ENCODE data around the gene SLX4. TPM values are rescaled to one million over a fixed set of nuclear protein-coding genes. Genes with fewer than 3 reads are reported as not detected.

SLX4 gene
- total and polyA plus RNA-seq, 2 donors (not counting 3 experiments of a cell fraction or from before 2014, with no cell fraction given) = 2.9 to 8.9 TPM

DNA sequence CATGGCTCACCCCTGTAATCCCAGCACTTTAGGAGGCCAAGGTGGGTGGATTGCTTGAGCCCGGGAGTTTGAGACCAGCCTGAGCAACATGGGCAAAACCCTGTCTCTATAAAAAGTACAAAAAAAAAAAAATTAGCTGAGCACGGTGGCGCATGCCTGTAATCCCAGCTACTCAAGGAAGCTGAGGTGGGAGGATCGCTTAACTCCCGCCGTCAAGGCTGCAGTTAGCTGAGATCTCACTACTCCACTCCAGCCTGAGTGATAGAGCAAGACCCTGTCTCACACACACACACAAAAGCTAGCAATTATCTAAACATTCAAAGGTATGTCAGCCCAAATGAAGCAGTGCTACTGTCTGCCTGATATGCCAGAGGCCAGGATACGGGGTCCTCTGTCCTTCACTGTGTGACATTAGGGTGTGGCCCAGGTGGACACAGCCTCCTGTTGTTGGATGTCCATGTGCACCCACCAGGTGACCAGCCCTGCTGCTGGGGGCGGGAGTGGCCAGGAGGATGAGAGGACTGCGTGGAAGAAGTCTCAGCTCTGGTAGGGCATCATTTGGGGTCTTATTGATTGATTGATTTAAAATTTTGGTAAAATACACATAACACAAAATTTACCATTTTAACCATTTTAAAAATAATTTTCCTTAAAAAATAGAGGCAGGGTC lies 38.1 kb downstream of the SLX4 start:
- no peak overlapping the region for H3K4me2 ChIP-seq (ENCODE audit: insufficient read depth, low read length)
- H3K4me3 ChIP-seq (replicated peaks in 1 of 3; ENCODE audit: insufficient read depth in 1 of 3, low read depth in 1 of 3, low read length in 3 of 3) = no peak overlapping the region
- no peaks in the 10 kb centered on the region for H3K36me3 ChIP-seq (ENCODE audit: control insufficient read depth in 2 of 2, extremely low read depth in 1 of 2, insufficient read depth in 2 of 2, low read length in 2 of 2)
- ChIA-PET POLR2A (no interaction called here), CTCF (no interaction called here)
- no peaks in the 10 kb centered on the region for H3K79me2 ChIP-seq (ENCODE audit: control insufficient read depth, insufficient read depth, low read length)
- TF ChIP-seq, protein P1, sequence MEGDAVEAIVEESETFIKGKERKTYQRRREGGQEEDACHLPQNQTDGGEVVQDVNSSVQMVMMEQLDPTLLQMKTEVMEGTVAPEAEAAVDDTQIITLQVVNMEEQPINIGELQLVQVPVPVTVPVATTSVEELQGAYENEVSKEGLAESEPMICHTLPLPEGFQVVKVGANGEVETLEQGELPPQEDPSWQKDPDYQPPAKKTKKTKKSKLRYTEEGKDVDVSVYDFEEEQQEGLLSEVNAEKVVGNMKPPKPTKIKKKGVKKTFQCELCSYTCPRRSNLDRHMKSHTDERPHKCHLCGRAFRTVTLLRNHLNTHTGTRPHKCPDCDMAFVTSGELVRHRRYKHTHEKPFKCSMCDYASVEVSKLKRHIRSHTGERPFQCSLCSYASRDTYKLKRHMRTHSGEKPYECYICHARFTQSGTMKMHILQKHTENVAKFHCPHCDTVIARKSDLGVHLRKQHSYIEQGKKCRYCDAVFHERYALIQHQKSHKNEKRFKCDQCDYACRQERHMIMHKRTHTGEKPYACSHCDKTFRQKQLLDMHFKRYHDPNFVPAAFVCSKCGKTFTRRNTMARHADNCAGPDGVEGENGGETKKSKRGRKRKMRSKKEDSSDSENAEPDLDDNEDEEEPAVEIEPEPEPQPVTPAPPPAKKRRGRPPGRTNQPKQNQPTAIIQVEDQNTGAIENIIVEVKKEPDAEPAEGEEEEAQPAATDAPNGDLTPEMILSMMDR (IDR thresholded peaks at IDR 0.05; ENCODE audit: extremely low read depth in 1 of 2, insufficient read depth in 1 of 2, low read depth in 1 of 2, low read length in 2 of 2) = no peak
- no peak for TF ChIP-seq MYC (IDR thresholded peaks at IDR 0.05; ENCODE audit: low read depth, low read length)
- no peak for FAIRE-seq
- no peaks in the 10 kb centered on the region for H3K27me3 ChIP-seq (ENCODE audit: control insufficient read depth in 2 of 2, insufficient read depth in 2 of 2, low read length in 2 of 2)
- intact Hi-C loops (cut with micrococcal nuclease) = no loop called here
- H3K27ac ChIP-seq (ENCODE audit: insufficient read depth, low read depth, low read length) = no peak overlapping the region
- no peak overlapping the region for H3K9ac ChIP-seq (replicated peaks; ENCODE audit: extremely low read depth, insufficient read depth, low read length)
- no TSS peak for BruUV-seq (replicated peaks)
- DNase-seq (ENCODE audit: low read depth, low spot score) = no peak
- no peaks in the 10 kb centered on the region for H4K20me1 ChIP-seq (replicated peaks; ENCODE audit: control insufficient read depth, extremely low read depth, insufficient read depth, low read length)
- H2AFZ ChIP-seq (ENCODE audit: low read depth, low read length) = no peak overlapping the region
- peaks cover 10% of the 10 kb centered on the region for H3K4me1 ChIP-seq (ENCODE audit: control insufficient read depth, extremely low read depth, insufficient read depth, low read length)
- peaks cover 3% of the 10 kb centered on the region for H3K9me3 ChIP-seq (replicated peaks; ENCODE audit: control insufficient read depth, insufficient read depth, low read length)
- dilution Hi-C loops (cut with MboI; ENCODE audit: extremely low pct_ligation_motif_present, low sequenced_read_pairs) = no loop called here
- H3K9me1 ChIP-seq (replicated peaks; ENCODE audit: control insufficient read depth, extremely low read depth, insufficient read depth, low read length) = no peaks in the 10 kb centered on the region

DNA sequence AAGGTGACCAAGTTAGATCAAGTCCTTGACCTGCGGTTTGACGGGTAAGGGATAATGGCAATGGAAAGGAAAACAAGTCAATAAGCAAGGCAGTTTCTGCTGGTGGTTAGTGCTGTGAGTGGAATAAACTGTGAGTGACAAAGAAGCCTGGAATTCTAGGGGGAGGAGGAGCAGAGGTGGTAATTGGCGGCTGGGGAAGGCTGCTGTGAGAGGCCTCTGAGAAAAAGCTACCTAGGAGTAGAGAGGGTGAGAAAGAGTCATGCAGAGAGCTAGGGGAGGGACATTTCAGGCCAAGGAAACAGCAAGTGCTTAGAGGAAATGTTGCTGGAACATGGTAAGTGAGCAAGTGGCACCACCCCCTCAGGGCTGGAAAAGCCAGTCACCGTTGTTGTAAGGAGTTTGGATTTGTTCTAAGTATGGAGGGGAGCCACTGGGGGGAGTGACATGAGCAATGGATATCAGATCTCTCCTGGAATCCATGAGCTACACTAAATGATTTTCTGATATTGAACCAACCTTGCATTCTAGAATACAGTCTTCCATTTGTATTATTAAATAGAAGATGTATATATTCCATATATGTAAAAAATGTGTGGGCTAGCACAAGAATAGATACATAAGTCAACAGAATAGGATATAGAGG lies 40.9 kb downstream of the SLX4 start:
- intact Hi-C loops (cut with micrococcal nuclease) (no loop called here), dilution Hi-C loops (cut with MboI; ENCODE audit: extremely low pct_ligation_motif_present, low sequenced_read_pairs) (no loop called here)
- no peaks in the 10 kb centered on the region for H3K4me1 ChIP-seq (ENCODE audit: control insufficient read depth, extremely low read depth, insufficient read depth, low read length)
- H3K9ac ChIP-seq (replicated peaks; ENCODE audit: extremely low read depth, insufficient read depth, low read length) = no peak overlapping the region
- no peak for TF ChIP-seq GATA2 (IDR thresholded peaks at IDR 0.05; ENCODE audit: insufficient read depth, insufficient read length, low read depth, low read length)
- no peak for TF ChIP-seq FOS (IDR thresholded peaks at IDR 0.05; ENCODE audit: borderline replicate concordance, insufficient read depth, low read length)
- no peak for TF ChIP-seq JUN (IDR thresholded peaks at IDR 0.05; ENCODE audit: borderline replicate concordance, insufficient read depth, insufficient read length, low read depth)
- DNase-seq (ENCODE audit: low read depth, low spot score) = no peak
- no peaks in the 10 kb centered on the region for H3K27me3 ChIP-seq (ENCODE audit: control insufficient read depth in 2 of 2, insufficient read depth in 2 of 2, low read length in 2 of 2)
- H3K36me3 ChIP-seq (ENCODE audit: control insufficient read depth in 2 of 2, extremely low read depth in 1 of 2, insufficient read depth in 2 of 2, low read length in 2 of 2) = no peaks in the 10 kb centered on the region
- ChIA-PET POLR2A (no interaction called here), CTCF (no interaction called here)
- H3K27ac ChIP-seq (ENCODE audit: insufficient read depth, low read depth, low read length) = no peak overlapping the region
- H3K9me1 ChIP-seq (replicated peaks; ENCODE audit: control insufficient read depth, extremely low read depth, insufficient read depth, low read length) = no peaks in the 10 kb centered on the region
- no peak overlapping the region for H2AFZ ChIP-seq (ENCODE audit: low read depth, low read length)
- no peak for FAIRE-seq
- no peak overlapping the region for H3K4me2 ChIP-seq (ENCODE audit: insufficient read depth, low read length)
- no peaks in the 10 kb centered on the region for H4K20me1 ChIP-seq (replicated peaks; ENCODE audit: control insufficient read depth, extremely low read depth, insufficient read depth, low read length)
- no TSS peak for BruUV-seq (replicated peaks)
- H3K9me3 ChIP-seq (replicated peaks; ENCODE audit: control insufficient read depth, insufficient read depth, low read length) = peaks cover 3% of the 10 kb centered on the region
- H3K4me3 ChIP-seq (replicated peaks in 1 of 3; ENCODE audit: insufficient read depth in 1 of 3, low read depth in 1 of 3, low read length in 3 of 3) = no peak overlapping the region
- no peaks in the 10 kb centered on the region for H3K79me2 ChIP-seq (ENCODE audit: control insufficient read depth, insufficient read depth, low read length)
